H1 (cell line): ENCODE measurements around the gene DHRS2. TPM values are rescaled to one million over a fixed set of nuclear protein-coding genes. Genes with fewer than 3 reads are reported as not detected.
"Not testable (repeated sequence)": the region's sequence is repeated elsewhere in the genome, so short reads cannot be mapped to it uniquely, and the experiment has no call there.

Experiments
- CTCF ChIA-PET: fragments of 300-600 bp; sonication (Branson Sonifier 250); formaldehyde crosslinking; loops from one replicate; lab custom pipeline; 2021; ENCODE audit not compliant: partially characterized antibody; lab: Charles Lee
- POLR2A ChIA-PET: fragments of 300-600 bp; sonication (Branson Sonifier 250); formaldehyde crosslinking; loops from one replicate; lab custom pipeline; 2021; ENCODE audit warnings: inconsistent platforms; ENCODE audit not compliant: partially characterized antibody; lab: Charles Lee
- DNase-seq, 2 experiments: peaks; one replicate each; pipeline versions ENCODE4 v3.0.0 to v3.0.0-alpha.2; 2010 to 2022; ENCODE audit warnings: low spot score in 2 of 2, low read depth in 1 of 2, mixed read lengths in 1 of 2
- FAIRE-seq: peaks from 2 replicates; lab custom pipeline; 2011; peaks lifted over from hg19 to GRCh38; lab: Jason Lieb, UNC
- H2AFZ ChIP-seq: 2 replicates; pipeline ENCODE4 v1.8.1; 2012; ENCODE audit warnings: low read length, inconsistent platforms
- H2AK5ac ChIP-seq: 2 replicates; pipeline ENCODE4 v1.6.1; 2013; ENCODE audit warnings: low read depth, low read length
- H2BK120ac ChIP-seq: replicated peaks from 2 replicates; pipeline ENCODE3; 2013; ENCODE audit warnings: low read depth, low read length, inconsistent platforms
- H2BK12ac ChIP-seq: 2 replicates; pipeline ENCODE4 v1.6.1; 2013; ENCODE audit warnings: low read depth, low read length
- H2BK15ac ChIP-seq: 2 replicates; pipeline ENCODE4 v1.6.1; 2013; ENCODE audit warnings: low read length
- H2BK20ac ChIP-seq: 2 replicates; pipeline ENCODE4 v1.6.1; 2013; ENCODE audit warnings: low read length
- H2BK5ac ChIP-seq: 2 replicates; pipeline ENCODE4 v1.6.1; 2013; ENCODE audit warnings: low read depth, low read length
- H3K14ac ChIP-seq: 2 replicates; pipeline ENCODE4 v1.6.1; 2013; ENCODE audit warnings: inconsistent platforms; ENCODE audit not compliant: insufficient read length
- H3K18ac ChIP-seq: 2 replicates; pipeline ENCODE4 v1.6.1; 2013; ENCODE audit warnings: low read length; ENCODE audit errors: extremely low read depth
- H3K23ac ChIP-seq: 2 replicates; pipeline ENCODE4 v1.6.1; 2013; ENCODE audit warnings: inconsistent platforms; ENCODE audit not compliant: insufficient read length
- H3K23me2 ChIP-seq: 2 replicates; pipeline ENCODE4 v1.6.1; 2013; ENCODE audit warnings: low read depth, low read length
- H3K27ac ChIP-seq: 2 replicates; pipeline ENCODE4 v1.6.1; 2011; ENCODE audit warnings: low read depth, low read length, inconsistent platforms
- H3K27me3 ChIP-seq, 4 experiments: replicated peaks in 1 of 4; 1 replicate in 1 of 4; 2 replicates in 3 of 4; pipeline versions ENCODE4 v1.6.1 to v1.8.1; 2011 to 2013; ENCODE audit warnings: low read length in 3 of 4, mild to moderate bottlenecking in 3 of 4, inconsistent platforms in 2 of 4, mixed read lengths in 2 of 4, moderate library complexity in 1 of 4; ENCODE audit not compliant: control insufficient read depth in 3 of 4, insufficient read depth in 3 of 4; ENCODE audit errors: extremely low read depth in 1 of 4
- H3K36me3 ChIP-seq, 4 experiments: 2 replicates each; pipeline versions ENCODE4 v1.6.1 to v1.8.1; 2011 to 2013; ENCODE audit warnings: mild to moderate bottlenecking in 4 of 4, low read length in 3 of 4, moderate library complexity in 2 of 4, control low read depth in 1 of 4, inconsistent platforms in 1 of 4; ENCODE audit not compliant: insufficient read depth in 4 of 4, control insufficient read depth in 2 of 4
- H3K4ac ChIP-seq: replicated peaks from 2 replicates; pipeline ENCODE3; 2013; ENCODE audit warnings: low read length, low read depth, mixed read lengths, inconsistent platforms; ENCODE audit not compliant: insufficient read length
- H3K4me1 ChIP-seq, 4 experiments: replicated peaks in 1 of 4; 1 replicate in 1 of 4; 2 replicates in 3 of 4; pipeline versions ENCODE4 v1.6.1 to v1.8.1; 2011 to 2013; ENCODE audit warnings: low read length in 3 of 4, inconsistent platforms in 2 of 4, mixed read lengths in 1 of 4; ENCODE audit not compliant: insufficient read depth in 4 of 4, control insufficient read depth in 3 of 4
- H3K4me2 ChIP-seq, 2 experiments: 2 replicates each; pipeline versions ENCODE4 v1.6.1 to v1.8.1; 2011 to 2013; ENCODE audit warnings: low read depth in 2 of 2, low read length in 2 of 2, control low read depth in 1 of 2, inconsistent platforms in 1 of 2, mild to moderate bottlenecking in 1 of 2; ENCODE audit not compliant: insufficient read depth in 1 of 2
- H3K4me3 ChIP-seq, 4 experiments: fragments of 200-600, 300-600 bp in 1 of 4; sonication (generic), shearing (Covaris generic), sonication (Bioruptor Twin) in 1 of 4; 2 replicates each; pipeline versions ENCODE4 v1.5.1 to v1.8.1; 2011 to 2016; ENCODE audit warnings: low read length in 4 of 4, low read depth in 3 of 4, control low read depth in 2 of 4, inconsistent platforms in 2 of 4, mild to moderate bottlenecking in 2 of 4, mixed read lengths in 1 of 4, moderate library complexity in 1 of 4; ENCODE audit not compliant: insufficient read depth in 2 of 4; ENCODE audit errors: extremely low read depth in 1 of 4
- H3K56ac ChIP-seq: replicated peaks from 2 replicates; pipeline ENCODE3; 2013; ENCODE audit warnings: low read depth, mild to moderate bottlenecking, mixed read lengths, low read length, inconsistent platforms; ENCODE audit not compliant: insufficient read length
- H3K79me1 ChIP-seq: 2 replicates; pipeline ENCODE4 v1.6.1; 2013; ENCODE audit warnings: low read depth, low read length, control low read depth
- H3K79me2 ChIP-seq, 2 experiments: 2 replicates each; pipeline versions ENCODE4 v1.6.1 to v1.8.1; 2012 to 2013; ENCODE audit warnings: low read length in 2 of 2, mild to moderate bottlenecking in 2 of 2, inconsistent platforms in 1 of 2; ENCODE audit not compliant: insufficient read depth in 2 of 2, control insufficient read depth in 1 of 2
- H3K9ac ChIP-seq, 4 experiments: replicated peaks in 1 of 4; 1 replicate in 1 of 4; 2 replicates in 3 of 4; pipeline versions ENCODE4 v1.6.1 to v1.8.1; 2011 to 2013; ENCODE audit warnings: low read depth in 3 of 4, low read length in 3 of 4, control low read depth in 2 of 4, mild to moderate bottlenecking in 2 of 4, moderate library complexity in 2 of 4, inconsistent platforms in 1 of 4; ENCODE audit errors: extremely low read depth in 1 of 4
- H3K9me3 ChIP-seq, 2 experiments: 2 replicates each; pipeline versions ENCODE4 v1.6.1 to v1.8.1; 2012 to 2013; ENCODE audit warnings: mild to moderate bottlenecking in 2 of 2, moderate library complexity in 2 of 2, control low read depth in 1 of 2, inconsistent platforms in 1 of 2, low read depth in 1 of 2, low read length in 1 of 2, mixed read lengths in 1 of 2; ENCODE audit not compliant: insufficient read depth in 2 of 2
- H4K20me1 ChIP-seq, 2 experiments: replicated peaks in 1 of 2; 2 replicates each; pipeline versions ENCODE3 to v1.8.1; 2011 to 2013; ENCODE audit warnings: inconsistent platforms in 2 of 2, low read length in 2 of 2, mild to moderate bottlenecking in 1 of 2; ENCODE audit not compliant: insufficient read depth in 2 of 2, control insufficient read depth in 1 of 2
- H4K5ac ChIP-seq: 2 replicates; pipeline ENCODE4 v1.6.1; 2013; ENCODE audit warnings: low read length, low read depth, mixed read lengths, inconsistent platforms; ENCODE audit not compliant: insufficient read length
- H4K8ac ChIP-seq: 2 replicates; pipeline ENCODE4 v1.8.0; 2013; ENCODE audit warnings: mild to moderate bottlenecking, moderate library complexity, low read length, inconsistent platforms; ENCODE audit not compliant: insufficient read depth; ENCODE audit errors: extremely low read depth
- H4K91ac ChIP-seq: replicated peaks from 2 replicates; pipeline ENCODE3; 2013; ENCODE audit warnings: low read length, mixed read lengths, inconsistent platforms; ENCODE audit not compliant: insufficient read length
- KDM4A ChIP-seq: IDR thresholded peaks from one replicate; pipeline ENCODE4 v1.7.1; 2012; ENCODE audit warnings: low read depth, mild to moderate bottlenecking, moderate library complexity, low read length, inconsistent platforms; ENCODE audit not compliant: severe bottlenecking
- TEAD4 ChIP-seq: IDR thresholded peaks from 2 replicates; pipeline ENCODE4 v1.6.1; 2012; ENCODE audit warnings: low read depth, low read length, inconsistent platforms, mixed read lengths
- WGBS, 2 experiments: shearing (Covaris generic) in 1 of 2; methylation state at CpG; one replicate each; pipeline versions ENCODE4 v1.1.6 to v1.1.7; 2013 to 2015; ENCODE audit warnings: low lambda C conversion rate in 2 of 2, mixed read lengths in 2 of 2, inconsistent platforms in 1 of 2, low coverage in 1 of 2, missing lambda C conversion rate in 1 of 2; ENCODE audit not compliant: insufficient replicate concordance in 2 of 2, insufficient coverage in 1 of 2, insufficient read length in 1 of 2; ENCODE audit errors: extremely low coverage in 1 of 2, missing lambda C conversion rate in 1 of 2; 5-methylcytosine and 5-hydroxymethylcytosine counted together
- polyA plus RNA-seq, 7 experiments: library from polyadenylated mRNA; depleted of rRNA in 3 of 7; stranded (reverse) in 5 of 7; unstranded in 2 of 7; fragments of >200 nt in 5 of 7; fragments of 200-250 nt in 2 of 7; gene quantifications; 1 replicate in 5 of 7; 2 replicates in 1 of 7; 4 replicates in 1 of 7; pipeline versions ENCODE4 v1.2.1 to v1.2.3, GENCODE V29; 2011 to 2013; ENCODE audit warnings: missing spikeins in 2 of 7, mixed read lengths in 2 of 7
- total RNA-seq: library from RNA; stranded (reverse); fragmentation: NEBNext Ultra II Directional; extraction: Animal tissue kit (Norgen Biotek cat#: 25700); gene quantifications from 2 replicates; pipeline ENCODE4 v1.2.1, GENCODE V29; 2021

The DHRS2 gene
- total and polyA plus RNA-seq, 2 of the 8 experiments (the other 6 are each of a cell fraction or from before 2014, with no cell fraction given), result 1.1 to 3.5 TPM

DNA sequence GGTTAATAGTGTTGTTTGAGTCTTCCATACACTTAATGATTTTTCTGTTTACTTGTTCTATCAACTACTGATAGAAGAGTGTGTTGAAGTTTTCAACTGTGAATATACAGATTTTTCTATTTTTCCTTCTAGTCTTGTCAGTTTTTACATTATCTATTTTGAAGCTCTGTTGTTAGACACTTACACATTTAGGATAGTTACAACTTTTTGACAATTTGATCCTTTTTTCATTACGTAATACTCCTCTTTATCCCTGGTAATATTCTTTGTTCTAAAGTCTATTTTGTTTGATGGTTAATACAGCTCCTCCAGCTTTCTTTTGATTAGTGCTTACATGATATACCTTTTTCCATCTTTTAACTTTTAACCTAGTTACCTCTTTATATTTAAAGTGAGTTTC, 45.2 kb downstream of the DHRS2 start (continued):
- no peak for TF ChIP-seq KDM4A
- no peak for TF ChIP-seq TEAD4

DNA sequence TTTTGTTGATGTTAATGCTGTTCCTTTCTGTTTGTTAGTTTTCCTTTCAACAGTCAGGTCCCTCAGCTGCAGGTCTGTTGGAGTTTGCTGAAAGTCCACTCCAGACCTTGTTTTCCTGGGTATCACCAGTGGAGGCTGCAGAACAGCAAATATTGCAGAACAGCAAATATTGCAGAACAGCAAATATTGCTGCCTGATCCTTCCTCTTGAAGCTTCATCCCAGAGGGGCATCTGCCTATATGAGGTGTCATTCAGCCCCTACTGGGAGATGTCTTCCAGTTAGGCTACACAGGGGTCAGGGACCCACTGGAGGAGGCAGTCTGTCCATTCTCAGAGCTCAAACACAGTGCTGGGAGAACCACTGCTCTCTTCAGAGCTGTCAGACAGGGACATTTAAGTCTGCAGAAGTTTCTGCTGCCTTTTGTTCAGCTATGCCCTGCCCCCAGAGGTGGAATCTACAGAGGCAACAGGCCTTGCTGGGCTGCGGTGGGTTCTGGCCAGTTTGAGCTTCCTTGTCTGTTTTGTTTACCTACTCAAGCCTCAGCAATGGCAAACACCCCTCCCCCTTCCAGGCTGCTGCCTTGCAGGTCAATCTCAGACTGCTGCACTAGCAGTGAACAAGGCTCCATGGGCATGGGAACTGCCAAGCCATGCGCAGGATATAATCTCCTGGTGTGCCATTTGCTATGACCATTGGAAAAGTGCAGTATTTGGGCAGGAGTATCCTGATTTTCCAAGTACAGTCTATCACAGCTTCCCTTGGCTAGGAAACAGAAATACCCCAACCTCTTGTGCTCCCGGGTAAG, 53.7 kb downstream of the DHRS2 start:
- H3K14ac ChIP-seq, H4K20me1 ChIP-seq, H3K79me1 ChIP-seq, H3K79me2 ChIP-seq, DNase-seq, H2BK12ac ChIP-seq, H4K91ac ChIP-seq, H3K36me3 ChIP-seq, H3K18ac ChIP-seq, H2BK120ac ChIP-seq, H2BK20ac ChIP-seq, H2BK5ac ChIP-seq, H3K23ac ChIP-seq, H3K27ac ChIP-seq, H3K4ac ChIP-seq, H2AK5ac ChIP-seq, H3K27me3 ChIP-seq, H3K4me2 ChIP-seq, FAIRE-seq, H3K4me3 ChIP-seq, POLR2A ChIA-PET, H4K5ac ChIP-seq, H2BK15ac ChIP-seq, H3K4me1 ChIP-seq, H2AFZ ChIP-seq, H3K9ac ChIP-seq, H3K23me2 ChIP-seq, H3K56ac ChIP-seq, H4K8ac ChIP-seq: not testable (repeated sequence)
- peaks cover 11 to 27% of the 10 kb centered on the region in 2 experiments for H3K9me3 ChIP-seq
- CTCF ChIA-PET, result interaction anchor here (1.1 to 2.7 kb wide), 5 partner anchors 14 to 220 kb away, joined by 3 to 13 read pairs (median 3); no protein-coding TSS in a partner anchor
- WGBS, 2 experiments, result 88% methylated on average over 3 of the region's 3 CpGs; no CpG with 5 or more reads in 1 of the 2 experiments
